T-helper 1 cell (primary cell): ENCODE data around the gene IVL.

ENCODE experiments used
- DNase-seq, 5 donors: peaks; one replicate each; pipeline ENCODE4 v3.0.0-alpha.2; 2012 to 2020

Gene IVL

GRCh38 chr1:152888126-152888525, 20.2 kb upstream of the IVL start:
- DNase-seq = no peak

GRCh38 chr1:152899027-152899426, 9.3 kb upstream of the IVL start:
- DNase-seq = no peak

GRCh38 chr1:152899883-152900282, 8.5 kb upstream of the IVL start:
- DNase-seq = no peak

GRCh38 chr1:152901631-152902030, 6.7 kb upstream of the IVL start:
- DNase-seq = no peak

- no peak for DNase-seq
Measured at GRCh38 chr1:152902636-152903035, 5.7 kb upstream of the IVL start.

- DNase-seq = no peak
Measured at GRCh38 chr1:152904688-152905440, 3.5 kb upstream of the IVL start.

- DNase-seq = no peak
Measured at GRCh38 chr1:152906023-152906565, 2.3 kb upstream of the IVL start.

GRCh38 chr1:152909206-152909605, 860 bp downstream of the IVL start:
- DNase-seq = no peak

GRCh38 chr1:152912471-152912870, 4.1 kb downstream of the IVL start:
- no peak for DNase-seq

GRCh38 chr1:152912900-152913299, 4.6 kb downstream of the IVL start:
- no peak for DNase-seq

GRCh38 chr1:152917794-152918193, 9.4 kb downstream of the IVL start:
- DNase-seq = no peak

- no peak for DNase-seq
Measured at GRCh38 chr1:152919071-152919470, 10.7 kb downstream of the IVL start.

GRCh38 chr1:152924191-152924590, 15.8 kb downstream of the IVL start:
- DNase-seq = no peak

GRCh38 chr1:152926091-152926490, 17.7 kb downstream of the IVL start:
- no peak for DNase-seq

GRCh38 chr1:152928671-152929070, 20.3 kb downstream of the IVL start:
- no peak for DNase-seq

- DNase-seq = no peak
Measured at GRCh38 chr1:152932170-152932811, 23.9 kb downstream of the IVL start.

- no peak for DNase-seq
Measured at GRCh38 chr1:152933196-152933595, 24.9 kb downstream of the IVL start.

- no peak for DNase-seq
Measured at GRCh38 chr1:152940614-152941013, 32.3 kb downstream of the IVL start.

- no peak for DNase-seq
Measured at GRCh38 chr1:152941037-152941711, 32.8 kb downstream of the IVL start.

- DNase-seq = no peak
Measured at GRCh38 chr1:152942161-152942560, 33.8 kb downstream of the IVL start.

- DNase-seq = no peak
Measured at GRCh38 chr1:152946248-152946647, 37.9 kb downstream of the IVL start.

GRCh38 chr1:152946651-152947256, 38.4 kb downstream of the IVL start, which contains the start of gene SPRR5:
Gene SPRR5, plus strand, starts transcription at chr1:152947206. Its CDS starts 1,349 bp downstream, at chr1:152948555.
- DNase-seq = no peak

- DNase-seq = no peak
Measured at GRCh38 chr1:152951711-152952110, 43.4 kb downstream of the IVL start.
